MM.1S (cell line): ENCODE results near the gene GPR183.

ENCODE experiments used
- DNase-seq: peaks from one replicate; pipeline ENCODE4 v3.0.0-alpha.2; 2015
- H2AFZ ChIP-seq: fragments of 300-600 bp; sonication (generic); 2 replicates; pipeline ENCODE4 v1.6.0; 2016; ENCODE audit warnings: antibody characterized with exemption, low read length
- H3F3A ChIP-seq: fragments of 300-600 bp; sonication (generic); 2 replicates; pipeline ENCODE4 v1.6.1; 2016; ENCODE audit warnings: mild to moderate bottlenecking, antibody characterized with exemption, low read length, moderate library complexity, mixed read lengths; ENCODE audit not compliant: insufficient read depth
- H3K27ac ChIP-seq: fragments of 300-600 bp; sonication (generic); 2 replicates; pipeline ENCODE4 v1.5.1; 2016; ENCODE audit warnings: mild to moderate bottlenecking, low read length
- H3K27me3 ChIP-seq: fragments of 300-600 bp; sonication (generic); replicated peaks from 2 replicates; pipeline ENCODE4 v1.6.0; 2016; ENCODE audit warnings: low read length; ENCODE audit not compliant: insufficient read depth
- H3K36me3 ChIP-seq: fragments of 300-600 bp; sonication (generic); replicated peaks from 2 replicates; pipeline ENCODE4 v1.6.1; 2016; ENCODE audit warnings: mild to moderate bottlenecking, low read length, mixed read lengths; ENCODE audit not compliant: insufficient read depth
- H3K4me1 ChIP-seq: fragments of 300-600 bp; sonication (generic); 2 replicates; pipeline ENCODE4 v1.6.1; 2016; ENCODE audit warnings: low read length, mixed read lengths
- H3K4me2 ChIP-seq: fragments of 300-600 bp; sonication (generic); 2 replicates; pipeline ENCODE4 v1.6.0; 2016; ENCODE audit warnings: low read depth, low read length
- H3K4me3 ChIP-seq: fragments of 300-600 bp; sonication (generic); 2 replicates; pipeline ENCODE4 v1.5.1; 2016; ENCODE audit warnings: low read length, mixed read lengths
- H3K79me2 ChIP-seq: fragments of 300-600 bp; sonication (generic); 2 replicates; pipeline ENCODE4 v1.6.1; 2016; ENCODE audit warnings: mixed run types, low read length, mixed read lengths
- H3K9ac ChIP-seq: fragments of 300-600 bp; sonication (generic); 2 replicates; pipeline ENCODE4 v1.6.1; 2016; ENCODE audit warnings: low read length, mixed read lengths
- H3K9me2 ChIP-seq: fragments of 300-600 bp; sonication (generic); replicated peaks from 2 replicates; pipeline ENCODE4 v1.6.1; 2016; ENCODE audit warnings: mild to moderate bottlenecking, low read length, mixed read lengths; ENCODE audit not compliant: insufficient read depth
- H3K9me3 ChIP-seq: fragments of 300-600 bp; sonication (generic); replicated peaks from 2 replicates; pipeline ENCODE4 v1.6.1; 2016; ENCODE audit warnings: mild to moderate bottlenecking, low read length, mixed read lengths; ENCODE audit not compliant: insufficient read depth
- H4K20me1 ChIP-seq: fragments of 300-600 bp; sonication (generic); 2 replicates; pipeline ENCODE4 v1.6.1; 2016; ENCODE audit warnings: mild to moderate bottlenecking, low read length, moderate library complexity, mixed read lengths; ENCODE audit not compliant: insufficient read depth
- CTCF ChIP-seq: fragments of 300-600 bp; sonication (generic); IDR thresholded peaks from 2 replicates; pipeline ENCODE4 v1.5.1; 2016; ENCODE audit warnings: antibody characterized with exemption, low read length, mixed read lengths
- EZH2 ChIP-seq: fragments of 300-600 bp; sonication (generic); optimal IDR thresholded peaks from 2 replicates; pipeline ENCODE3; 2017; ENCODE audit warnings: low read depth, mild to moderate bottlenecking, antibody characterized with exemption, low read length, mixed read lengths
- EZH2phosphoT487 ChIP-seq: fragments of 300-600 bp; sonication (generic); IDR thresholded peaks from 2 replicates; pipeline ENCODE4 v1.6.1; 2018; ENCODE audit warnings: antibody characterized with exemption, low read length

GPR183 gene

GRCh38 chr13:99293178-99293577, 14.0 kb downstream of the GPR183 start:
- Histone ChIP-seq H4K20me1 (0 out of 2 replicates have a peak, but pooled peaks cover 3% of the 10 kb centered on the region), H3F3A (no peaks in the 10 kb centered on the region), H3K4me3 (no peak overlapping the region), H3K9ac (no peak overlapping the region), H3K4me2 (no peak overlapping the region), H3K36me3 (no peaks in the 10 kb centered on the region), H3K27ac (no peak overlapping the region), H3K27me3 (no peaks in the 10 kb centered on the region), H3K9me2 (no peaks in the 10 kb centered on the region), H3K4me1 (no peaks in the 10 kb centered on the region), H2AFZ (no peak overlapping the region), H3K79me2 (no peaks in the 10 kb centered on the region), H3K9me3 (no peaks in the 10 kb centered on the region)
- DNase-seq: no peak
- no peak for TF ChIP-seq CTCF
- TF ChIP-seq EZH2phosphoT487: no peak
- TF ChIP-seq EZH2: no peak

- Histone ChIP-seq H3K4me1 (no peaks in the 10 kb centered on the region), H2AFZ (no peak overlapping the region), H3K36me3 (no peaks in the 10 kb centered on the region), H3K4me2 (no peak overlapping the region), H3F3A (no peaks in the 10 kb centered on the region), H3K27me3 (no peaks in the 10 kb centered on the region), H3K27ac (no peak overlapping the region), H3K9me3 (no peaks in the 10 kb centered on the region), H3K9me2 (no peaks in the 10 kb centered on the region), H3K79me2 (no peaks in the 10 kb centered on the region), H4K20me1 (0 out of 2 replicates have a peak, but pooled peaks cover 3% of the 10 kb centered on the region), H3K4me3 (no peak overlapping the region), H3K9ac (no peak overlapping the region)
- DNase-seq: no peak
- TF ChIP-seq EZH2phosphoT487: no peak
- TF ChIP-seq EZH2: no peak
- no peak for TF ChIP-seq CTCF
Measured at GRCh38 chr13:99290894-99291293, 16.3 kb downstream of the GPR183 start.

GRCh38 chr13:99289674-99290337, 17.4 kb downstream of the GPR183 start:
- Histone ChIP-seq H3K27ac (no peak overlapping the region), H4K20me1 (0 out of 2 replicates have a peak, but pooled peaks cover 3% of the 10 kb centered on the region), H3K4me3 (no peak overlapping the region), H3K9me3 (no peaks in the 10 kb centered on the region), H3K36me3 (no peaks in the 10 kb centered on the region), H3K4me2 (no peak overlapping the region), H3F3A (no peaks in the 10 kb centered on the region), H3K9ac (no peak overlapping the region), H3K4me1 (no peaks in the 10 kb centered on the region), H2AFZ (no peak overlapping the region), H3K79me2 (no peaks in the 10 kb centered on the region), H3K9me2 (no peaks in the 10 kb centered on the region), H3K27me3 (no peaks in the 10 kb centered on the region)
- no peak for DNase-seq
- no peak for TF ChIP-seq EZH2
- no peak for TF ChIP-seq EZH2phosphoT487
- no peak for TF ChIP-seq CTCF
